Omental fat pad (tissue), 4 donors: ENCODE results near the gene EPHB4. TPM values are rescaled to one million over a fixed set of nuclear protein-coding genes. Genes with fewer than 3 reads are reported as not detected.
"Not testable (repeated sequence)": the region's sequence is repeated elsewhere in the genome, so short reads cannot be mapped to it uniquely, and the experiment has no call there.

ENCODE experiments used
- ATAC-seq: fragments of 150-250 bp; one replicate; pipeline ENCODE4 v1.9.1; 2016; ENCODE audit warnings: mild to moderate bottlenecking, moderate library complexity; ENCODE audit not compliant: low FRiP score
- DNase-seq: peaks from one replicate; pipeline ENCODE4 v3.0.0-alpha.2; 2019; ENCODE audit warnings: low spot score
- CTCF ChIP-seq, 3 donors: fragments of 450-650 bp; IDR thresholded peaks; one replicate each; pipeline ENCODE4 v1.5.1; 2016 to 2017; ENCODE audit warnings: antibody characterized with exemption in 3 of 3, mild to moderate bottlenecking in 3 of 3, moderate library complexity in 2 of 3
- total RNA-seq, 4 donors: library from RNA; depleted of rRNA; stranded (reverse); fragments of >200 nt; gene quantifications; one replicate each; pipeline ENCODE4 v1.1.0, GENCODE V29; 2016

The EPHB4 gene
- total RNA-seq, 4 donors from 2014 or later = 24.3 to 73.5 (median 37.4) TPM

DNA sequence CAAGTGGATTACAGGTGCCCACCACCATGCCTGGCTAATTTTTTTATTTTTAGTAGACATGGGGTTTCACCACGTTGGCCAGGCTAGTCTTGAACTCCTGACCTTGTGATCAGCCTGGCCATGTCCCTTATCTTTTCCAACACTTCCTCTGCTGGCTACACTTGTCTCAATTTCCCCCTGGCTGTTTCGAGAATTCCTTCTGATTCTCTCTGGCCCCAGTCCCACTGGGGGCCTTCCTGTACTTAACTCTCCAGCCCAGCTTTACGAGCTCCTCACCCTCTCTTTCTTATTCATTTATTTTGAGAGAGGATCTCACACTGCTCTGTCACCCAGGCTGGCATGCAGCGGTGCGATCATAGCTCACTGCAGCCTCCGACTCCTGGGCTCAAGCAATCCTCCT lies 8.5 kb downstream of the EPHB4 start:
- DNase-seq (no peak), ATAC-seq (no peak)
- TF ChIP-seq CTCF (IDR thresholded peaks at IDR 0.05) = no peak

DNA sequence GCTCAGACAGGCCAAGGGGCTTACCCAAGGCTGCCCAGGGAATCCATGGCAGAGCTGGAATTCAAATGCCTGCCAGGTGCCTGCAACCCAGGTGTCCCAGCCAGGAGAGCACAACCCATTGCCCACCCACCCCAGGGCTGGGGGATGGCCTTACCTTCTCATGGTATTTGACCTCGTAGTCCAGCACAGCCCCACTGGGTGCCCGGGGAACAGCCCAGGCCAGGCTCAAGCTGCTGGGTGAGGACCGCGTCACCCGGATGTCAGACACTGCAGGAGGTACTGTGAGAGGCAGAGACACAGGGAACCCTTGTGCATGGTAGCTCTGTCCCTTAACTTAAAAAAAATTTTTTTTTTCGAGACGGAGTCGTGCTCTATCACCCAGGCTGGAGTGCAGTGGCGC lies 9.0 kb downstream of the EPHB4 start:
- no peak for ATAC-seq
- no peak for TF ChIP-seq CTCF (IDR thresholded peaks at IDR 0.05)
- DNase-seq = no peak

GRCh38 chr7:100817097-100817496 lies 10.2 kb downstream of the EPHB4 start:
- no peak for DNase-seq
- no peak for ATAC-seq
- TF ChIP-seq CTCF (IDR thresholded peaks at IDR 0.05) = no peak

DNA sequence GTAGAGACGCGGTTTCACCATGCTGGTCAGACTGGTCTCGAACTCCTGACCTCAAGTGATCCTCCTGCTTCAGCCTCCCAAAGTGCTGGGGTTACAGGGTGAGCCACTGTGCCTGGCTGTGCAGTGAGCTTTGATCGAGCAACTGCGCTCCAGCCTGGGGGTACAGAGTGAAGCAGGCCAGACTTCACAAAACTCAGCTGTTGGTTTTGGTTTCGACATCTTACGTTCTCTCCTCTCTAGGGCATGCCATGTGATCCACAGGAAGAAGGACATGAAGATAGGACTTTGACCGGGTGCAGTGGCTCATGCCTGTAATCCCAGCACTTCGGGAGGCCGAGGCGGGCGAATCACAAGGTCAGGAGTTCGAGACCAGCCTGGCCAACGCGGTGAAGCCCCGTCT lies 10.8 kb downstream of the EPHB4 start:
- ATAC-seq, DNase-seq: not testable (repeated sequence)

- TF ChIP-seq CTCF (IDR thresholded peaks at IDR 0.05) = no peak
- DNase-seq (no peak), ATAC-seq (peak; percentile 22)
These were observed 14.6 kb downstream of the EPHB4 start for GRCh38 chr7:100812729-100813128.

DNA sequence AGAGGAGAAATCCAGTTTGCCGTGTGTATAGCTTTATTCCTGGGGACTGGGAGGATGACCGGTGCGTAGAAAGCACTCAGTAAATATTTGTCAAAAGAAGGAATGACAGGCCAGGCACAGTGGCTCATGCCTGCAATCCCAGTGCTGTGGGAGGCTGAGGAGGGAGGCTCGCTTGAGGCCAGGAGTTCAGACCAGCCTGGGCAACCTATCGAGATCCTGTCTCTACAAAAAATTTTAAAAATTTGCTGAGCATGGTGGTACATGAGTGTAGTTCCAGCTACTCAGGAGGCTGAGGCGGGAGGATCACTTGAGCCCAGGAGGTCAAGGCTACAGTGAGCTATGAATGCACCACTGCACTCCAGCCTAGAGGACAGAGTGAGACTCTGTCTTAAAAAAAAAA lies 15.8 kb downstream of the EPHB4 start:
- ATAC-seq (no peak), DNase-seq (no peak)
- TF ChIP-seq CTCF (IDR thresholded peaks at IDR 0.05) = no peak

DNA sequence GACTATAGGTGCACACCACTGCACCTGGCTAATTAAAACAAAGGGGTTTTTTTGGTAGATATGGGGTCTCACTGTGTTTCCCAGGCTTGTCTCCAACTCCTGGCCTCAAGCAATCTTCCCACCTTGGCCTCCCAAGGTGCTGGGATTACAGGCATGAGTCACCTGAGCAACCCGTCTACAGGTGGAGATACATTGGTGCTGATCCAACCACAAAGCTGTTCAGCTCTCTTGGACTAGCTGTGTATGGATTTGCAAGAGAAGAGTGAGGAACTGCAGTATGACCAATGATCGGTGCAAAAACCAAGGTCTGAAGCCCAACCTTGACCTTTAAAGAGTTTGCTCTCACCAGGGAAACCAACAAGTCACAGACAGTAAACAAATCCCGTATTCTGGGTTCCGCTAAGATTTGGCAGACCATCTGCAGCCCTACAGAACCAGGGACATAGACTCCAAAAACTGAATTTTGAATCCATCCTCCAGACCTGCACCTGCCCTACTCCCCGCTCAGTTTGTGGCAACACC lies 18.9 kb downstream of the EPHB4 start:
- no peak for TF ChIP-seq CTCF (IDR thresholded peaks at IDR 0.05)
- ATAC-seq = no peak

GRCh38 chr7:100806883-100807282 lies 20.4 kb downstream of the EPHB4 start:
- not testable (repeated sequence) for ATAC-seq, DNase-seq

More for the DNA sequence above, 18.9 kb downstream of the EPHB4 start:
- no peak for DNase-seq
